Panc1 (cell line): Measurements from ENCODE around the gene NARS2.

Source experiments
- CTCF ChIP-seq: fragments of 450-650 bp; IDR thresholded peaks from 2 replicates; pipeline ENCODE4 v1.5.1; 2017; ENCODE audit warnings: mild to moderate bottlenecking
- POLR2AphosphoS5 ChIP-seq: IDR thresholded peaks from 2 replicates; pipeline ENCODE4 v1.6.1; 2012; ENCODE audit warnings: mild to moderate bottlenecking, low read depth, low read length, moderate library complexity
- REST ChIP-seq, 2 experiments: IDR thresholded peaks; 2 replicates each; pipeline ENCODE4 v1.6.1; 2011 to 2012; ENCODE audit warnings: low read depth in 2 of 2, control low read depth in 1 of 2, low read length in 1 of 2, mild to moderate bottlenecking in 1 of 2, moderate library complexity in 1 of 2; ENCODE audit not compliant: insufficient read depth in 1 of 2
- SIN3A ChIP-seq: IDR thresholded peaks from 2 replicates; pipeline ENCODE4 v1.6.1; 2012; ENCODE audit warnings: low read depth, mild to moderate bottlenecking, low read length, moderate library complexity, borderline replicate concordance; ENCODE audit not compliant: insufficient read depth

GRCh38 chr11:78438298-78438975, 136.2 kb downstream of the NARS2 start:
- TF ChIP-seq CTCF (no peak), POLR2AphosphoS5 (no peak), SIN3A (no peak), REST (IDR thresholded peaks at IDR 0.05; ENCODE audit: insufficient read depth in 1 of 2, low read depth in 2 of 2, low read length in 1 of 2) (no peak)
